ENCODE data around the gene CAMKK2. TPM values are rescaled to one million over a fixed set of nuclear protein-coding genes. Genes with fewer than 3 reads are reported as not detected.
"Not testable (repeated sequence)": the region's sequence is repeated elsewhere in the genome, so short reads cannot be mapped to it uniquely, and the experiment has no call there.

Gene CAMKK2
- total RNA-seq, 2 donors from 2014 or later = 22.2 to 25.3 TPM

GRCh38 chr12:121201140-121201539, 95.4 kb downstream of the CAMKK2 start:
- DNase-seq; H3K4me3 Mint-ChIP-seq; ATAC-seq (replicated peaks in 1 of 2); H3K9me3 Mint-ChIP-seq; H3K4me1 Mint-ChIP-seq (ENCODE audit: low read depth); H3K27ac Mint-ChIP-seq; H3K36me3 Mint-ChIP-seq (ENCODE audit: insufficient read depth in 2 of 2); H3K27me3 Mint-ChIP-seq (ENCODE audit: low read depth): not testable (repeated sequence)

GRCh38 chr12:121198949-121199348, 97.6 kb downstream of the CAMKK2 start:
- Mint-ChIP-seq H3K27ac (no peak overlapping the region), H3K4me1 (ENCODE audit: low read depth) (peaks cover 8% of the 10 kb centered on the region), H3K36me3 (ENCODE audit: insufficient read depth in 2 of 2) (no peaks in the 10 kb centered on the region), H3K4me3 (no peak overlapping the region), H3K9me3 (no peaks in the 10 kb centered on the region), H3K27me3 (ENCODE audit: low read depth) (no peaks in the 10 kb centered on the region)
- ATAC-seq (replicated peaks in 1 of 2) = no peak
- DNase-seq = no peak

GRCh38 chr12:121196902-121197301, 99.6 kb downstream of the CAMKK2 start:
- ATAC-seq (replicated peaks in 1 of 2) (no peak), DNase-seq (no peak)
- Mint-ChIP-seq H3K27ac (no peak overlapping the region), H3K27me3 (ENCODE audit: low read depth) (no peaks in the 10 kb centered on the region), H3K4me1 (ENCODE audit: low read depth) (peaks cover 8% of the 10 kb centered on the region), H3K9me3 (no peaks in the 10 kb centered on the region), H3K4me3 (no peak overlapping the region), H3K36me3 (ENCODE audit: insufficient read depth in 2 of 2) (no peaks in the 10 kb centered on the region)

- Mint-ChIP-seq H3K4me1 (ENCODE audit: low read depth) (no peaks in the 10 kb centered on the region), H3K4me3 (no peak overlapping the region), H3K36me3 (ENCODE audit: insufficient read depth in 2 of 2) (no peaks in the 10 kb centered on the region), H3K27me3 (ENCODE audit: low read depth) (no peaks in the 10 kb centered on the region), H3K9me3 (no peaks in the 10 kb centered on the region), H3K27ac (no peak overlapping the region)
- ATAC-seq (replicated peaks in 1 of 2) (no peak), DNase-seq (no peak)
Measured at GRCh38 chr12:121191151-121191550, 105.4 kb downstream of the CAMKK2 start.

- no peak for DNase-seq
- no peak for ATAC-seq (replicated peaks in 1 of 2)
- Mint-ChIP-seq H3K4me1 (ENCODE audit: low read depth) (no peaks in the 10 kb centered on the region), H3K9me3 (no peaks in the 10 kb centered on the region), H3K36me3 (ENCODE audit: insufficient read depth in 2 of 2) (no peaks in the 10 kb centered on the region), H3K27ac (no peak overlapping the region), H3K27me3 (ENCODE audit: low read depth) (no peaks in the 10 kb centered on the region), H3K4me3 (no peak overlapping the region)
Measured at GRCh38 chr12:121190523-121191031, 105.9 kb downstream of the CAMKK2 start.

GRCh38 chr12:121189619-121190155, 106.8 kb downstream of the CAMKK2 start:
- Mint-ChIP-seq H3K4me1 (ENCODE audit: low read depth) (no peaks in the 10 kb centered on the region), H3K27me3 (ENCODE audit: low read depth) (no peaks in the 10 kb centered on the region), H3K9me3 (no peaks in the 10 kb centered on the region), H3K27ac (no peak overlapping the region), H3K36me3 (ENCODE audit: insufficient read depth in 2 of 2) (no peaks in the 10 kb centered on the region), H3K4me3 (no peak overlapping the region)
- ATAC-seq (replicated peaks in 1 of 2) (no peak), DNase-seq (no peak)

GRCh38 chr12:121189131-121189530, 107.4 kb downstream of the CAMKK2 start:
- H3K27ac Mint-ChIP-seq = no peak overlapping the region
- H3K4me3 Mint-ChIP-seq = no peak overlapping the region
- H3K36me3 Mint-ChIP-seq (ENCODE audit: insufficient read depth in 2 of 2) = no peaks in the 10 kb centered on the region
- DNase-seq = no peak
- no peaks in the 10 kb centered on the region for H3K9me3 Mint-ChIP-seq
- H3K4me1 Mint-ChIP-seq (ENCODE audit: low read depth) = no peaks in the 10 kb centered on the region
- ATAC-seq (replicated peaks in 1 of 2) = no peak
- H3K27me3 Mint-ChIP-seq (ENCODE audit: low read depth) = no peaks in the 10 kb centered on the region

GRCh38 chr12:121188227-121188626, 108.3 kb downstream of the CAMKK2 start:
- Mint-ChIP-seq H3K27me3 (ENCODE audit: low read depth) (no peaks in the 10 kb centered on the region), H3K9me3 (no peaks in the 10 kb centered on the region), H3K4me1 (ENCODE audit: low read depth) (no peaks in the 10 kb centered on the region), H3K27ac (peak overlapping the region; percentile 9), H3K36me3 (ENCODE audit: insufficient read depth in 2 of 2) (no peaks in the 10 kb centered on the region), H3K4me3 (no peak overlapping the region)
- ATAC-seq (replicated peaks in 1 of 2) (no peak), DNase-seq (no peak)

Other genes starting within 250 kb of the CAMKK2 start
- 10 to 100 TPM; 12.6 to 14.8 TPM for gene P2RX7, start 163.8 kb downstream of the CAMKK2 start, total RNA-seq
- 10 to 100 TPM; 29.7 to 35.1 TPM for gene P2RX4, start 86.6 kb downstream of the CAMKK2 start, total RNA-seq
- 100 to 1,000 TPM; 101 to 102 TPM for gene ANAPC5, start 55.7 kb upstream of the CAMKK2 start, total RNA-seq
- 10 to 100 TPM; 88.6 to 99.0 TPM for gene RNF34, start 103.4 kb upstream of the CAMKK2 start, total RNA-seq